NCI-H1930 (cell line): ENCODE data around the gene RPAP3.

Experiments
- DNase-seq, 2 experiments: peaks; one replicate each; lab custom pipeline; 2025; lab: John Stamatoyannopoulos, UW

The RPAP3 gene, protein sequence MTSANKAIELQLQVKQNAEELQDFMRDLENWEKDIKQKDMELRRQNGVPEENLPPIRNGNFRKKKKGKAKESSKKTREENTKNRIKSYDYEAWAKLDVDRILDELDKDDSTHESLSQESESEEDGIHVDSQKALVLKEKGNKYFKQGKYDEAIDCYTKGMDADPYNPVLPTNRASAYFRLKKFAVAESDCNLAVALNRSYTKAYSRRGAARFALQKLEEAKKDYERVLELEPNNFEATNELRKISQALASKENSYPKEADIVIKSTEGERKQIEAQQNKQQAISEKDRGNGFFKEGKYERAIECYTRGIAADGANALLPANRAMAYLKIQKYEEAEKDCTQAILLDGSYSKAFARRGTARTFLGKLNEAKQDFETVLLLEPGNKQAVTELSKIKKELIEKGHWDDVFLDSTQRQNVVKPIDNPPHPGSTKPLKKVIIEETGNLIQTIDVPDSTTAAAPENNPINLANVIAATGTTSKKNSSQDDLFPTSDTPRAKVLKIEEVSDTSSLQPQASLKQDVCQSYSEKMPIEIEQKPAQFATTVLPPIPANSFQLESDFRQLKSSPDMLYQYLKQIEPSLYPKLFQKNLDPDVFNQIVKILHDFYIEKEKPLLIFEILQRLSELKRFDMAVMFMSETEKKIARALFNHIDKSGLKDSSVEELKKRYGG

DNA sequence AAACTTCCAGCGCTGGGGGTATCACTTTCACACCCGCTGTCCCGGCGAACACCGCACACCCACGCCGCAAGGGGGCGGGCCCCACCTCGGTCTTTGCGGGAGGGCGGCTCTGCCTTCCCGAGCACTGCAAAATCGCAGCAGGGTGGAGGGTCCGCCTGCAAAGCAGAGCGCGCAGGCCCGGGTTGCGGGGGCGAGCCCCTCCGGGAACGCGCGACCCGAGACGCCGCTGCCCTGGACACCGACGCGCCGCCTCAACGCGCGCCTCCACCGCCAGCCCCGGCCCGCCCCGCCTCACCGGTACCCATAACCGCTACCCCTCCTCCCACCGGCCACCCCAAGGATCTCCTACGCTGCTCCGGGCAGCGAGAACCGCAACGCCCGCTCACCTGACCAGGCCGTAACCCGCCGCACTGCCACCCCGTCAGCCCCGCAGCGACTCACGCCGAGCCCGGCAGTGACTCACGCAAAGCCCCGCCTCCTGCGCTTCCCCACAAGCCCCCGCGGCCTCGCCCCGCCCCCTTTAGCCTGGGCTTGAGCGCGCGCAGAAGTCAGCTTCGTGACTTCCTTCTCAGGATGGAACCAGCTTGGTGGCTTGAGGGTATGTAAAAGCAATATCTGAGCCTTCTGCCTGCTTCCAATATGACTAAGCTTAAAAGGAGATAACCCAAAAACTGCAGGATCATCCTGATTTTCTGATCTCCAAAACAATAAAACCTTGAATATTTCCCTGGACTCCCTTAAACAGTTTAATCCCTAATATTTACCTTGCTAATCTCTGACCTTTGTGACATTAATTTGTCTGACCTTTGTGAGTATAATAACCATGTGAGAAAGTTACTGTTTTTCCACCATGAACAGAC lies at the start of gene RPAP3:
Gene RPAP3, minus strand, starts transcription at position 465 of the 860 bp plus-strand sequence. CDS start 3,190 bp downstream, outside the sequence.
- DNase-seq = peak; percentile 100

DNA sequence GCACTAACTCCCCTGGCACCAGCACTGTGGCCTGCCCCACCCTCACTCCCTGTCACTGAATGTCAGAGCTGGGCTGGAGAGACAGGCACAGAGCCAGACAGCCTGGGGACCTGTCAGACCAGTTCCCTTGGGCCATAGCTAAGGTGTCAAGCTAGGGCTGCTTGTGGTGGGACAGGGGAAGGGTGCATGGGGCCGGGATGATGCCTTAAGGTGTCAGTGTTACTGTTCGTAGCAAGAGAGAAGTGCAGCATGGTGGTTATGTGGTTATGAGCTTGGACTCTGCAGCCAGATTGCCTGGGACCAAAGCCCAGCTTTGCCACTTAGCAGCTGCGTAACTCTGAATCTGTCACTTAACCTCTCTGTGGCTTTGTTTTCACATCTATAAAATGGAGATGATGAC lies 49.1 kb upstream of the RPAP3 start:
- no peak for DNase-seq

DNA sequence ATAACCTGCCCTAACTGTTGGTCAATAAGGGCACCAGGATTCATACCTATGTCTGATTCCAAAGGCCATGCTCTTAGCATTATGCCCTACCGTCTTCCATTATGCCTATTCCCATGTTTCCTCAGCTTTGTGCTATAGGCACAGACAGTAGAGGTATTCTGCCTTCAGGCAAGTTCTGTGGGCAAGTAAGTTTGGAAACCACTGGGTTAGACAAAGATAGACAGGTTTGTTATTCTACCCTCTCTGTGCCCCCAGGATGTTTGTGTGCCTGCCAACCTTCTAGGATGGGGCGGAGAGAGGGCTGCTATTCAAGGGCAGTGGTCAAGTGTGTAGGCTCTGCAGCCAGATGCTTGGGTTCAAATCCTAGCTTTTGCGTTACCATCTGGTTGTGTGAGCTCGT lies 48.3 kb upstream of the RPAP3 start:
- no peak for DNase-seq

DNA sequence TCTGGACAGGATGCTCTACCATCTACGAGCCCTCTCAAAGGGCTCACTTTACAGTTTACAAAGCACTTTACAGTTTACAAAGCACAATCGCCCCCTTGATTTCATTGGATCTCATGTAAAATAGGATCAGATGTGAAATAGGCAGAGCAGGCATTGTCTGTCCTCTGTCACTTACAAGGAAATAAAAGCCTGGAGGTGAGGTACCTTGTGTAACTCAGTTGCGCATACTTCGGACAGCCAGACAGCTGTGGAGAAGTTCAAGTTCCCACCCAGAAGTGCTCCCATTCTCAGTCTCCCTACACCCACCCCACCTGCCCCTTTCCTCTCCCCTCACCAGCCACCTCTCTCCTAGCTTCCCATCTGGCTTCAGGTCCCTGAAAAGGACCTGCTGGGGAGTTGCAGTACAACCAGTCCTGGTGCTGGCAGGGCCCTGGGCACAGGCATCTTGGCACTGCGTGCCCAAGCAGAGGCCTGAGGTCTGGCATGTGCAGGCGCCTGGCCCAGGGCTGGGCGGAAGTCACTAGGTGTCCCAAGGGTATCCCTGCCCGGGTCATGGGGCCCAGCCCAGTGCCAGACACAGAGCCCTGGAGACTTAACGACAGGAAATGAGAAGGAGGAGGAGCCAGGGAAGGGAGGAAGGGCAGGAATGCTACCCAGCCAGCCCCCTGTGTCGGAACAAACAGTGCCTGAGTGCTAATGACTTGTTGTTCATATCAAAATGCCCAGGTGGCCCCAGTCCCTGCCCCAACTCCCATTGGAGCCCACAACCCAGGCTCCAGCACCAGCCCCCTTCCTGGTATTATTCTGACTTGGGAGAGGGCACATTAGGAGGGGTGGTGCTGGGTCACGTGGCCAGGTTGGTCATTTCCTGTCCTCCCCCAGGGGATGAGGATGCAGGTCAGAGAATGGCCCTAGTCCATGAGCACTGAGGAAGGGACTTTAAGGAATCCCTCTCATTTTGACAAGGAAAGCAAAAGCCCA lies 47.5 kb upstream of the RPAP3 start:
- no peak for DNase-seq

DNA sequence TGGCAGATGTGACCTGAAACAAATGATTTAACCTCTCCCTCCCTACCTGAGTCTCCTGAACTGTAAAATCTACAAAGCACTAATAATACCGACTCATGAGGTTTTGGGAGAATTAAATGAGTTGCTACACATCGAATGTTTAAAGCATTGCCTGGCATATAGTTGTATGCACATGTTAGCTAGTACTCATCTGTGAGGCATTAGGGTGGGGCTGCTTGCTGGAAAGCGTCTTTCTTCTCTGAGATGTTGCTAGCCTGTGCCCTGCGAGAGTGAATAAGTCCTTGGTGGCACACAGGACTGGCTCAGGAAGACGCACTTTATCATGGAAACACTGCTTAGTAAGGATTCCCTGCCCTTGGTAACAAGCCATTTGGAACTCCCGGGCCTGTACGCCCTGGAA lies 46.7 kb upstream of the RPAP3 start:
- no peak for DNase-seq

DNA sequence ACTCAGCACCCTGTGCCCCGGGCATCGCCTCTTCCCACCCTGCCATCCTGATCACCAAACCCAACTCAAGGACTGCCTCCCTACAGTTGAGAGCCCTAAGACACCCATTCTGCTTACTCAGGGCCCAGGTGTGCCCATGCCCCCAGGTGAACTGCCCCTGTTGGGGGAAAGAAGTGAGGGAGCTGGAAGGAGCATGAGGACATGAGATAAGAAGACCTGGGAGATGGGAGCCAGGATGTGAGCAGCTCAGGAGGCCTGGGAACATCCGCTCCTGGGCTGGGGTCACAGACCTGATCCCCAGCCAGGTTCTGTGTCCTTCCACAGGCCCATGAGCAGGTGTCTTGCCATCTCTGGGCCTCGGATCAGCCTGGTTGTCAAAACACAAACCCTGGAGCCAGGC lies 46.3 kb upstream of the RPAP3 start:
- no peak for DNase-seq

DNA sequence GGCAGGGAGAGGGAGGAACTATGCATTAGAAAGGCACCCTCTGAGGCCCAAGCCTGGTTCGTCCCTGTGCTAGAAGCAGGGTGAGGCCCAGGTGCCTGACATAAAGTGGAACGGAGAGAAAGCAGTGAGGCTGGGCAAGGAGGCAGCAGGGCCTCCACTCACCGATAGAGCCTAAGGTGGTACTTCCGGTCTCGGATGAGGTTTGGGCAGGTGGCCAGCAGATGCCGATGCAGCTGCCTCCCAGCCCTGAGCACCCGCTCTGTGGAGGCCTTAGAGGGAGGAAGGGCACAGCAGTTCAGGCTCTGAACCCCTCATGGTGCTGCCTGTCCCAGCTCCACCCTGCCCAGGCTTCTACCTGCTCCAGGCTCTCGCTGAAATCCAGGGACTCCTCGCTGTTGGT lies 45.7 kb upstream of the RPAP3 start:
- DNase-seq = no peak

DNA sequence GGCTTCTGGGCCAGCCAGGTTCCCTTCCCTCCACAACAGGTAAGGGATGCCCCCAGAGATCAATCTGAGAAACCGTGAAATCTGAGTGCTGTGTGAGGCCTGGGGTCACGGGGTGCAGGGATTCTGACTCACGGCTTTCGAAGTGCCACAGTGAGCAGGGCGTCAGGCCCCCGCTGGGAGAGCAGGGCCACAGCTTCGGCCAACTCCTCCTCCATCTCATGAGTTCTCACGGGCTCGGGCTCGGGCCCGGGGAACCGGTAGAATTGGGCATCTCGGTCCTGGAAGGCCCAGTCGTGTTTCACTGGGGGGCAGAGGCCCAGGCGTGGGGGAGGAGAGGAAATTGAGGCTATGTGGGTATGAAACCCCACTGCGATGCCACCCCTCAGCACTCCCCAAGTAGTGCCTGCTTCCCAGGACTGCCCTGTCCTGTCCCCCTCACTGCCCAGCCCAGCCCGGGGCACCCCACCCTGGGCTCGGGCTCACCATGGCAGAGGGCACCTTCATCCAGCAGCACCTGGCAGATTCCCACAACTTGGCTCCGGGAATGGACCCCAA lies 45.2 kb upstream of the RPAP3 start:
- no peak for DNase-seq

DNA sequence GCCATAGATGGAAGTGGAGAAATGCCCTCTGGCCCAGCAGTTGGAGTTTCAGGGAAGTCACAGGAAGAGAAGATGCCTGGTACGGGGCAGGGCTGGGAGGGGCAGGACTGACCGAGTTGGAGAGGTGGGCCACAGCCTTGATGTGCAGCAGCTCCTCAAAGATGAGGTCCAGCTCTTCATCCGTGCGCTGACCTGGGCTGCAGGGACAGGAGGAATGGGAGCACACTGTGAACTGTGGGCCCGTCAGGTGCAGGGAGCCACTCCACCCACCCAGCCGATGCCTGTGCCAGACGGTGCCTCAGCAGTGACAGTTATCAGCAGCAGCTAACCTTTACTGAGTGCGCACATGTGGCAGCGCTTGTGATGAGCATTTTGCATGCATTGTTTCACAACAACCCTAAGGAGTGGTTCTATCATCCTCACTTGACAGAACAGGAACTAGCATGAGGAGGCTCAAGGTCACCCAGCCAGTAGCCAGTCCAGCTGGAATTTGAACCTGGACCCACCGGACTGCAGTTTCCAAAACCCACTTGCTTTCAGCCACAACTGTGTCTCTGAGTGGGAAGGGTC lies 44.5 kb upstream of the RPAP3 start:
- DNase-seq = no peak

DNA sequence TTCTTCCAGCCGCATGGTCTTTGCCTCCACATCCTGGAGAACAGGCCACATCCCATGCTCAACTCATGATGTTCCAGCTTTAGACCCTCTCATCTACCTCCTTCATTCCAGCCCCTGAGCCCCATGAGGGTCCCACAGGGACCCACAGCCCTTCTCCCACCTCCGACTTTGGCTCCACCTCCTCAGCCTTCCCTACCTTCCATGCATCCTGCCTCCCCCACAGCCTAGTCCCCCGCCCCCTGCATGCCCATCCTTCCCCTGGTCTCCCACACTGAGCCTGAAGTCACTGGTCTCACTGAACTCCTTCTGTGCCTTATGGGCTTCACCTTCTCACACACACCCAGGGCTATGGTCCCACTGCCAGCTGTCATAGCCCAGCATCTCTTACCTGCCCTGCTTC lies 43.1 kb upstream of the RPAP3 start:
- no peak for DNase-seq

DNA sequence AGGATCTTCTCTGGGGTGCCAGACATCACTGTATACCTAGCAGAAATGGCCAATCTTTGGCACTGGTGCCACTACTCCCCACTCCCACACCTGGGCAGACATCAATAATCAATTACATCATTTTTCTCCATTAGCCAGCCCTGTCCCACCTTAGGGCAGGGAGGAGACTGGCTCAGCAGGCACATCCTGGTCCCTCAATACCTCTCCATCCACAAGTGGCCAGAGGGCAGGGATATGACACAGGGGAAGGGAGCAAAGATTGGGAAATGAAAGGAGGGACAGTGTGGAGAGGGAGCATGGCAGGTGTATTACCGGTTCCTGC lies 42.6 kb upstream of the RPAP3 start:
- no peak for DNase-seq

DNA sequence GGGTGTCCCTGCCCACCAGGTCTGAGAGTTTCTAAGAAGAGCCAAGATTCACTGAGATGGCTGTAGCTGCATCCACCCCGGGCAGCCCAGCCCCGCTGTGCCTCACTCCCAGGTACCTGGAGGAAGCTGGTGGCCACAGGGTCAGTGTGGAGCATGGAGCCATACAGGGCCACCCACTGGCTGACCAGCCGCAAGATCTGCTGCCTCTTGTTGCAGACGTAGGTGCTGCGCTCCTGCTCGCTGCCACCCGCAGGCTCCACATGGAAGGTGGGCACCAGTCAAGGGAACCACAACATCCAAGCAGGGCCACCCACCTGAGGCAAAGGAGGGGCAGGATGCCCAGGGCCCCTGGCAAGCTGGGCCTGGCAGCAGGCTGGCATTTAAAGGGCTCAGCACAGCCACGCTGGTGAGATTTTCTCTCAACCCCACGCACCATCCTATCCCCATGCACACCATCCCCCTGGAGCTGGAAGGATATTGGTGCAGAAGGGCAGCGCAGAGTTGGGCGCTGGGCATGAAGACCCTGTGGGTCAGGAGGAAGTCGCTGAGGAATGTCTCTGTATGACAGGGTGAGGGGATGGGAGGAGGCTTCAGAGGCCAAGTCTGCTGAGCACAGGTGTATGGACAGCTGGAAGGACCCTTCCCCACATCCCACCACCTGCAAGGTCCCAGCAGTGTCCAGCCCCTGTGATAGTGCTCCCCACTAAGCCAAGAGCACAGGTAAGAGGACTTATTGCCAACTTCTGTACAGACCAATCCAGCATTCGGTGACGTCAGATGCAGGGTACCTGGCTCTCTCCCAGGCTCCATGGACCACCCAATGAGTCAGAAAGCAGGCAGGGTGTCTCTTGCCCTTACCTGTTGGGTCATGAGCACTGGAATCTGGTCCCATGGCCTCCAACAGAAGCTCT lies 42.0 kb upstream of the RPAP3 start:
- DNase-seq = no peak

DNA sequence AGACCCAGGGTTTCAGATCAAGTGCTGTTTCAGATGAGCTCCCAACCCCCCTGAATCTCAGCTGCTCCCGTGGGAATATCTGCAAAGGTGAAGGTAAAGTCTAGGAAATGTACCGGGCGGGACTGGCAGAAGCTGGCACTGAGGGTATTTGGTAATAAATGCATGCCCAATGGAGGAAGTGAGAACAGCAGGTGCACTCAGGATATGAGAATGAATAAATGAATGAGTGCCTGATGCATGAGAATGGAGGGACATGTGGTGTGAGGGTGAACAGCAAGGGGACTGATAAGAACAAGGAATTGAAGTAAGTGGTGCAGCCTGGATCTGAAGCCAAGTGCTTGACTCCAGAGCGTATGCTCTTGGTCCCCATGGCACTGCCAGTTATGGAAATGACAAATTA lies 41.3 kb upstream of the RPAP3 start:
- DNase-seq = no peak

DNA sequence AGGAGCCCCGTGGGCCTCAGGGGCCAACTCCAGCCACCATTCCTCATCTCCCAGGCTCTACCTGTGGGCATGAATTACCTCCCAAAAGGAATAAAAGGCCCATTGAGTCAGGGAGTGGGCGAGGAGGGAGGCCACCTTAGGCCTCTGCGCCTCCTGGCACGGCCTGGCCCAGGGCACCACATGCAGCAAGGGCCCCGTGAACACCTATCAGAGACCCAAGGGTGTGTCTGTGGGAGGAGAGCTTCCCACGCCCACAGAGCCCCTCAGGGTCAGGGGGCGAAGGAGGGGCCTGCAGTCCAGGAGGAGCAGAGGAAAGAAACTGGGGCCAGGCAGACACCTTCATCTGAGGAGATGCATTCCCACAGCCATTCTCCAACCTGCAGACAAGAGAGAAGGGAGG lies 40.7 kb upstream of the RPAP3 start:
- no peak for DNase-seq

DNA sequence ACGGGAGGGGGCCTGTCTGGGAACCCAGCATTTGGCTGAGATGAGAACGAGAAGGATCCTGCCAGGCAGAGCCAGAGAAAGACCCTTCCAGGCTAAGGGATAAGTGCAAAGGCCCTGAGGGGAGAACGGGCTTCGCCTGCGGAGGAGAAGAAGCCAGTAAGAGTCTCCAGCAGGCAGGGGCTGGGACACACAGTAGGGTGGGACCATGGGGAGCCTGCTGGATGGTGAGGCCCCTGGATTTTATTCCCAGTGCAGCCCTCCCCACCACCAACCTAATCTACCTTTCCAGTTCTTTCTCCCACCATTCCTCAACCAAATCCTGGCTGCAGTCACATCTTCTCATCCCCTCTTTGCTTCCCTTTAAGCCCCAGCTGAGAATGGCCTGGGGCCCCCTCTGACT lies 40.2 kb upstream of the RPAP3 start:
- no peak for DNase-seq

DNA sequence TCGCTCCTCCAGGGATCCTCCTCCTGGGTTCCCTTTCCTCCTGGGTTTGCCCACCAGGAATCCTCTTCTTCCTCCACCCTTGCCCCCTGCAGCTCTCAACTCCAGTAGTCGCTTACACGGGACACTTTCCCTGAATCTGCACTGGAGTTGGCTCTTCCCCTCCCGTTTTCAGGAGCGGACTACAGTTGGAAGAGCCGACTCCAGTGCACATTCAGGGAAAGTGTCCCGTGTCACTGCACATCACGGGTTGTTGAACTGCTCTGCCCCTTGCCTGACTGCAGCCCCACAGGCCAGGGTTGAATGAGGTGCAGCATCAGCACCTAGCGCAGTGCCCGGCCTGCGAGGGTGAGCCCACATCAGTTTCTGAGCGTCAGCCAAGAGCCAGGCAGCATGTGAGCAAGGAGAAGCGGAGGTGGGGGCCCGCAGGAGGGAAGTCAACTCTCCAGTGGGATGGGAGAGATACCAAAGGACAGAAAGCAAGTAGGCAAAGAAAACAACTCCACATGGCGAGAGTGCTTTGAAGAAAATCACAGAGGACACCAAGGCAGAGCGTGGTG lies 39.7 kb upstream of the RPAP3 start:
- no peak for DNase-seq

DNA sequence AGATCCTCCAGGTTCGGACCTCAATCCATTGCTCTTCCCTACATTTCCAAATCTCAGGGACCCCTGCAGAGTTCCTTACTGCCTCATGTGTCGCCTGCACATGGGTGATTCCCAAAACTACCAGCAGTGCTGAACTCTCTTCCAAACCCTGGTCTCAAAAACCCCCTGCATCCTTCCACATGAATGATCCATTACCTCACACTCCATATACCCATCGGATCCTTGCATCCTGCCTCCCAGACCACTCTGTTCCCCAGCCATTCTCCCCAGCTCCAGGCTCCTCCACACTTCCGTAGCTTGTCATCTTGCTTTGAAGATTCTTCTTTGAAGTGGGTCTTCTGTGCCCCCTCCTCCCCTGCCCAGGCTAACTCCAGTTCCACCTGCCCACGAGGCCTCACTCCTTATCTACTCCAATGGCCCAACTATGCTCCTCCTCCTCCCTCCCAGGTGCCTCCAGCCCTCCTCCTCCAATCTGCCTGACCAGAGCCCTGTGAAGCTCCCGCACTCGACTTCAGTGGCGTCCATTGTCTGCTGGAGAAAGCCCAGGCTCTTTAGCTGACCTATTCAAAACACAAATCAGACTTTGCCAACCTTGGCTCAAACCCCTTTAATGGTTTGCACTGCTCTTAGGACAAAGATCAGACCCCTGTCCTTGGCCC lies 39.1 kb upstream of the RPAP3 start:
- no peak for DNase-seq

DNA sequence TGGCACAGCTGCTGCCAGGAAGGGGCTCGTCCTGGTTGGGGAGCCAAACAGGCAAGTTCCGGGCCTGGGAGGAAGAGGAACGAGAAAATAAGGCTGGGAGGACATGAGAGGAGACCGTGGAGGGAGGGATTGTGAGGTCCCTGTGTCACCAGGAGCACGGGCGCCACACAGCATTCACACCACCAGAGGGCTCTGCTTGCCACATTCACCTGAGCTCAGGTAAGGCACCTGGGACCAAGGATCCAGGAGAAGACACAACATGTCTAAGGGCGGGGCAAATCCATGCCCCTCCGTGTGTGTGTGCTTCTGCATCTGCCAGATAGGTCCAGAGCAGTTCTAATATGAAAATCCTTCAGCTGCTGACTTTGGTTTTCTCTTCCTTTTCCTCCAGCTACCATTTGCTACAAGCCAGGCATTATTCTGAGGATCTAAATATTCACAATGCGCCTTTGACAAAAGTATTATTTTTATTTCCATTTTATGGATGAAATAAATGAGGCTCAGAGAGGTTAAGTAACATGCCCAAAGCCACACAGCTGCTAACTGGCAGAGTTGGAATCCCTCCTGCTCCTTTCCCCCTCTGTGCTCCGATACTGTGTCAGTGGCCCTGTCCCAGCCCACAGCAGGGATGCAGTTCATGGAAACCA lies 38.3 kb upstream of the RPAP3 start:
- DNase-seq = peak; percentile 87 to 89
